COLO668 (cell line): ENCODE results near the gene GPD1L.

Experiments
- DNase-seq: peaks from one replicate; lab custom pipeline; 2025; ENCODE audit not compliant: unreplicated experiment; lab: John Stamatoyannopoulos, UW

GPD1L gene

DNA sequence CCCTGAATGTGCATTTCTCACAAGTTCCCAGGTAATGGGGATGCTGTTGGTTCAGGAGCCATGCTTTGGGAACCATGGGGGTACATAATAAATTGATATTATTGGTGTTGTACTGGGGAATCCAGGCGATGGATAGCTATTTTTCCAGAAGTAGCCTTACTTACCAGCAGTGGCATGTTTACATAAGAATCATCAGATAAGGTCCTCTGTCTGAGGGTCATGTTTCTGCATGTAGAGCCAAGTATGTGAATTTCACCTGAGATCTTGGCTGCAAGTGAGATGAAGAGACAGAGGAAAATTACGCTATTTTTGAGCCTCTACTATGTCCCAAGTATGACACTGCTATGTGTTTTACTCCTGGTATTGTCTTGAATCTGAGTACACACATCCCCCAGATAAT, 26.3 kb downstream of the GPD1L start:
- no peak for DNase-seq

DNA sequence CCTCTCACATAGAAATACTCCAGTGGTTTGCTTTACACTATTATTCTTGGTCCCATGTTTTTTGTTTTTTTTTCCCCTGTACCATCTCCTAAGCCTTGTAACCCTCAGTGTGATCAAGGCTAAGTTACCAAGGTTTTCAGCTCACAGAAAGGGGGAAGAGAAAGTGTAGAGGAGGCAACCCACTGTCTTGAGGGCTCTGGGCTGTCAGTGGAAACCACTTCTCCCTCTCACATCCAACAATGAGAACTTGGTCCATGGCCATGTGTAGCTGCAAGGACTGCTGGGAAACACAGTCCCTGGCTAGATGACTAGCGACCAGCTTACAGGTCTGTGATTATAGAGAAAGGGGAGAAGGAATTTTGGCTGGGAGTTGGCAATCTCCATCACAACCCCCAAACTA, 30.3 kb downstream of the GPD1L start:
- no peak for DNase-seq

- no peak for DNase-seq
Measured at GRCh38 chr3:32137870-32138269, 31.4 kb downstream of the GPD1L start.

GRCh38 chr3:32138545-32139104, 32.2 kb downstream of the GPD1L start:
- DNase-seq: no peak

GRCh38 chr3:32140943-32141342, 34.5 kb downstream of the GPD1L start:
- DNase-seq: no peak

DNA sequence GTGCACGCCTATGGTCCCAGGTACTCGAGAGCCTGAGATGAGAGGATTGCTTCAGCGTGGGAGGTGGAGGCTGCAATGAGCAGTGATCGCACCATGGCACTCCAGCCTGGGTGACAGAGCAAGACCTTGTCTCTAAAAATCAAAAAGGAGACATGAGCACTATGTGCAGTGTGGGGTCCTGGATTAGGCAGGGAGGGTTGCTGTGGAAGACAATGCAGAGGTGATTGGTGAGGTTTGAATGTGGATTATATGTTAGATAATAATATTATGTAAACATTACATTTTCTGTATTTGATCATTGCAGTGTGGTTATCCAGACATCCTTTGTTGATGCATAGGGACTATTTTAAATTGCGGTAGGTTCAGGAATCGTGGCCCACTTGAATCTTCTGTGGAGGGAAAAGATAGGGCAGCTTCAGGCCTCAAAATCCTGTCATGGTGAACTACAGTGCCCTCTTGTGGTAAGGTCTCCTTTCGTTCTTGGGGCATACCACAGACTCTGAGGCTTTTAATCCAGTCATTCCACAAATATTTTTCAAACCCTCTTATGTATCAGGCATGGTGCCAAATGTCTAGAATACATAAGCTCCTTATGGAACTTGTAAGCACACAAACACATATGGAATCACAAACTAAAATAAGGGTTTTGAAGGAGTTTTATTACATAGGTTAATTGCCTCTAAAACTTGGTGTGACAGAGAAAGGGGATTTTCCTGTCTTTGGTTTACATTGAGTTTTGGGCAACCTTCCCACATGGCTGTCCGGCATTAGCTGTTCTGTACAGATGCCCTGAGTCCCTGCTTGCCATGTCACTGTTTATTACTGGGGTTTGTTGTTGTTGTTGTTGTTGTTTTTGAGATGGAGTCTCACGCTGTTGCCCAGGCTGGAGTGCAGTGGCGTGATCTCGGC, 37.7 kb downstream of the GPD1L start:
- peak; percentile 35 for DNase-seq

DNA sequence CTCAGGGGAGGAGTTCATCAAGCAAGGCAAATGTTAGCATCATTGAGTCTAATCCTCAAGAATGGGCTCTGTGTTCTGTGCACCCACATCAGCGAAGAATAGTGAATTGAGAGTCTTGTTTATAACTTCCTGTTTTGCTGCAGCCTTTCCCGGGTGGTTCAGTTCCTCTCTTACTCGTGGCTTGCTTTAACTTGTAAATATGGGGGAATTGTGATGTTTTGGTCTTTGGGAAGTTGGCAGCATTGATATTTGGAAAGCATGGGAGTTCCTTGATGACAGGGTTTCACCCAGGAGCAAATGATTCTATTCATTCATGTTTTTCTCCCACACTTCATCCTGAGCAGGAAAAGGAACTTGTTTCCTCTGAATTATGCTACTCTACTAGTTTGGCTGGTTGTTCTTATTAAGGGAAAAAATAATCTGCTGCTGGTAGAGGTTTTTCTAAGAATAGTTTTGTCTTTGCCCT, 40.4 kb downstream of the GPD1L start:
- no peak for DNase-seq

GRCh38 chr3:32147509-32147908, 41.1 kb downstream of the GPD1L start:
- no peak for DNase-seq

- no peak for DNase-seq
Measured at GRCh38 chr3:32147933-32148332, 41.5 kb downstream of the GPD1L start.

DNA sequence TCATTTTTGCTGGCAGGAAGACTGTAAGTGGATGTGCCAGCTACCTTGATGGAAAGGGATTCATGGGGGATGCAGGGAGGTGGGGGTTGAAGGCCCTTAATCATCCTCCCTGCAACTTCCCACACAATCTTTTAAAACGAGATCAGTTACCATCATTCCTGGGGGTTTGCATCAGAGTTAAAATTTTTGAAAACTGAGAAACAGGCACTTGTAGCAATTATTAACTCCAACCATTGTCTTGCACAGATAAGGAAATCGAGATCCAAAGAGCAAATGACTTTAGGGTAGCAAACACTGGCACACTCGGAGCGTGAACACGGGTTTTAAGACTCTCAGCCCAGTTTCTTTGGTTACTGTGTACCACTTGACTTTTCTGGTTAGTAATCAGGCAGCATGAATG, 41.9 kb downstream of the GPD1L start:
- no peak for DNase-seq

DNA sequence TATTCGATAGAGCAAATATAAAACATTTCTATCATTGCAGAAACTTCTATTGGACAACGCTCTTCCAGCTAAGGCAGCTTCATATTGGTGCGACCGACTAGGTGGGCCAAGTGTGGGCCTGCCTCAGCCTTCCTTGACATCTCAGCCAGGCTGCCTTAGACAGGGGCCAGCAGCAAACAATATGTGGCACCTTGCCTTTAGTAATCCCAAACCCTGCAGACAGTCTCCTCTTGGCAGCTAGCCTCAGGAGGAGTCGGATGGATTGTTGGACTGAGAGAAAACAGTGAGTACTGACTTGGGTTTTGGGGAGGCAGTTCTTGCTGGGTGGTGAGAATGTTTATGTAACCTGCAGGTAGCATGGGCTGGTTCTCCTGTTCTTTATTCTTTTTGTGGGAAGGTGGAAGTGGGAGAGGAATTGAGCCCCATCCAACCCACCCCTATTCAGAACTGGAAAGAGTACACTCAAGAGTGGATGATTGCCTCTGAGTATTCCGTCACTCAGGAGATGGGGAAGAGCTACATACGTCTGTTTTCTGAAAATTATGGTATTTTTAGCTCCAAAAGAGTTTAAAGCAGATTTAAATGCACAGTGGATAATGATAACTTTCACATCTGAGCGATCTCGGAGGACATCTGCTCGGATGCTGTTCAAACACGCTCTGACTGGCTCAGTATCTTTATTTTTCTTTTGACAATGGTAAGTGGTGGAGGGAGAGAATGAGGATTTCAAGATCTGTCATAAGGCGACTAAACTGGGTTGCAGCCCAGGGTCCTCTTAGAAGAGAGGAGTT, 47.2 kb downstream of the GPD1L start:
- no peak for DNase-seq

DNA sequence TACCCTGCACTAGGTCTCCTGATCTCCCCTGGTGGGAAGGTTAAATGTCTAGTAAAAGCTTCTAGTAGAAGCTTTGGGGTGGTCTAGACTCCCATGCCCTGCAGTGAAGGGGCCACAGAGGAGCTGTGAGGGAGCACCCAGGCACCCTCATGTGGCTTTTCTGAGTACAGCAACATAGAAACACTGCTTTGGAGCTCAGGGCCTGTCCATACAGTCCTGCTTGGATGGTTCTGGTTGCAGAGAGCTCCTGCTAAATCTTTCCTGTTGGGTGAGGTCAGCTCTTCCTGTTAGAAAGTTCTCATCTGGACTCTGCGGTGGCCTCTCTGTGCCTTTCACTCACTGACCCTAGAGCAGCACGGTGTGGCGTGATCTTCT, 47.8 kb downstream of the GPD1L start:
- no peak for DNase-seq

GRCh38 chr3:32155117-32155516, 48.7 kb downstream of the GPD1L start:
- no peak for DNase-seq

GRCh38 chr3:32157600-32158264, 51.3 kb downstream of the GPD1L start:
- DNase-seq: no peak

DNA sequence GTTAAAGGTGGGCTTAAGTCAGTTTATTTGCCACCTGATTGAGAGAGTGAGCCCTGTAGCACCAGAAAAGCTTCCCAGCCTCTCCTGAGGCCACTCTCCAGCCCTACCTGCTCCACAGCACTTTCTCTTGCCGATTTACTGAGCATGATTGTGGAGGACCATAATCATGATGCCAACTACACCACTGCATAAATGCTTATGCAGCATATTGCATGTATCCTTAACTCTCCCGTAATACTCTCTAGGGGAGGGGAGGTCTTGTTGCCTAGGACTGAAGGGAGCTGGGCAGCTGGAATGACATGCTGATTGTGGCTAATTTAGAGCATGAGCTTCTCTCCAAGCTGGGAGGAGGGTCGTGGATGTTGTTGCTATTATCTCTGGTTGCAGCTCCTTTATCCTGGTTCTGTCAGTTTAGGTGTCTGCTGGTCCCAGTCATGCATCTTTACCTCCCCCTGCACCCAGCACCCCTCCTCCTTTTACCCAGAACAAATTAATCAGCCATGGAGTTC, 54.3 kb downstream of the GPD1L start:
- DNase-seq: no peak

DNA sequence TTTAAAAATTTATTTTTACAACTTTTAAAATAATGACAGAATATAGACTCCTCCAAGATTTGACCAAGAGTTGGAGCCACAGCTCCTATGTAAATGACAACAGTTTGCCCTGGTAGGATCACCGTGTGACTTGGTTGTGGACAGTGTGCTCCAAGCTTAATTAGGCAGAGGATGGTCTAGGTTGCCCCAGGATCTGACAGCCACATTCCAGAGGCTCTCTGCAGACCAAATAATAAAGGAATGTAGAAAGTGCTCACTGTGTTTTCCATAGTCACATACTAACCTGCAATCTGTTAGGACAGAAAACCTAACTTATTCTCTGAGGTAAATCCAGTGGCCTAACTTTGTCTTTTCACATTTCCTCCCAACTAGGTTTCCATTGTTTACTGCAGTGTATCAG, 59.0 kb downstream of the GPD1L start:
- DNase-seq: no peak

DNA sequence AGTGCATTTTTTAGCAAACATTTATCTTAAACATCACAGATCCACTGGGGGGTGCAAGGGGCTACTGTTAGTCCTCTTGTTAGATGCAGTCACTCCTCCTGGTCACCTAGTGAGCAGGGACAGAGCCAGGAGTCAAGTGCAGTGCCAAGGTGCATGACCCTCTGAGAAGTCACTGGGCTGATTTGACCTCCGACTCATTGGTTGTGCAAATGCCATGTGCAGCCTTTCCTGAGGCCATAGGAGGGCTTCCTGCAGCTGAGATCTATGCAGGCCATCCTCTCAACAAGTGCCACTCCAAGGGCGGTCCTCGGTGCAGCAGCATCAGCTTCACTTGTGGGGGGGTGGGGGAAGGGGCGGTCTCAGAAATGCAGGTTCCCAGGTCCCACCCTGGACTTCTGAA, 60.2 kb downstream of the GPD1L start:
- DNase-seq: no peak

DNA sequence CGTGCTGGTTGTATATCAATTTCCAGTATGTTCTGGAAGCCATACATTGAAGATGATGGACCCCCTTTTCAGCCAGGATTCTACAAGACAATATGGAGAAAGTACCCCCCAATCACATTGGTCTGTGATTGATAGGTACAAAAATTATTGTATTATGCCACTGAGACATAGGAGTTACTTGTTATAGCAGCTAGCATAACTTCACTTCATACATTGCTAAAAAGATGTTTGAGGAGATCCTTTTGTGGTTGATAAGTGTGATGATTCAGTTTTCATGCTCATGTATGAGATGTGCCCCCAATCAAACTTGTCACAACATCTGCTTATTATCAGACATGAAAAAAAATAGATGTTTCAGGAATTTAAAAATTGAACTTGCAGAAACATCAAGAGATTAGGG, 66.0 kb downstream of the GPD1L start:
- no peak for DNase-seq

GRCh38 chr3:32175607-32176197, 69.3 kb downstream of the GPD1L start:
- peak; percentile 59 for DNase-seq

- peak; percentile 63 for DNase-seq
Measured at GRCh38 chr3:32176989-32177701, 70.7 kb downstream of the GPD1L start.
